HG03571 (cell line): ENCODE data around the gene CCKAR.
"Not testable (repeated sequence)": the region's sequence is repeated elsewhere in the genome, so short reads cannot be mapped to it uniquely, and the experiment has no call there.

Experiments
- ATAC-seq: cut with Tn5 transposase; IDR thresholded peaks from one replicate; pipeline ENCODE4 v1.9.1; 2021; ENCODE audit not compliant: unreplicated experiment

CCKAR gene

GRCh38 chr4:26490111-26490959, at the start of gene CCKAR:
CCKAR (minus strand) TSS chr4:26490484; CDS start chr4:26490267, 217 bp downstream.
- ATAC-seq: no peak

GRCh38 chr4:26533685-26534084, 43.4 kb upstream of the CCKAR start:
- no peak for ATAC-seq

- ATAC-seq: no peak
Measured at GRCh38 chr4:26531491-26532116, 41.3 kb upstream of the CCKAR start.

GRCh38 chr4:26530099-26530498, 39.8 kb upstream of the CCKAR start:
- no peak for ATAC-seq

GRCh38 chr4:26529479-26529878, 39.2 kb upstream of the CCKAR start:
- no peak for ATAC-seq

GRCh38 chr4:26525771-26526150, 35.5 kb upstream of the CCKAR start:
- no peak for ATAC-seq

GRCh38 chr4:26525136-26525770, 35.0 kb upstream of the CCKAR start:
- ATAC-seq: no peak

GRCh38 chr4:26524011-26524410, 33.7 kb upstream of the CCKAR start:
- no peak for ATAC-seq

GRCh38 chr4:26522478-26522877, 32.2 kb upstream of the CCKAR start:
- no peak for ATAC-seq

- ATAC-seq: no peak
Measured at GRCh38 chr4:26520728-26521450, 30.6 kb upstream of the CCKAR start.

- no peak for ATAC-seq
Measured at GRCh38 chr4:26515936-26516335, 25.7 kb upstream of the CCKAR start.

- ATAC-seq: no peak
Measured at GRCh38 chr4:26510334-26510964, 20.2 kb upstream of the CCKAR start.

GRCh38 chr4:26509681-26510333, 19.5 kb upstream of the CCKAR start:
- no peak for ATAC-seq

- no peak for ATAC-seq
Measured at GRCh38 chr4:26507286-26507685, 17.0 kb upstream of the CCKAR start.

- ATAC-seq: no peak
Measured at GRCh38 chr4:26503844-26504243, 13.6 kb upstream of the CCKAR start.

- no peak for ATAC-seq
Measured at GRCh38 chr4:26503427-26503826, 13.1 kb upstream of the CCKAR start.

- not testable (repeated sequence) for ATAC-seq
Measured at GRCh38 chr4:26500565-26500999, 10.3 kb upstream of the CCKAR start.

GRCh38 chr4:26496207-26496783, 6.0 kb upstream of the CCKAR start:
- no peak for ATAC-seq

GRCh38 chr4:26493461-26493860, 3.2 kb upstream of the CCKAR start:
- no peak for ATAC-seq
